ENCODE results near the gene CHIT1.

The CHIT1 gene

GRCh38 chr1:203274603-203275381, 45.3 kb upstream of the CHIT1 start:
- H3K4me3 ChIP-seq (ENCODE audit: low read depth, low read length) = peak overlapping the region; percentile 49; the same call in 1 of the 2 replicates
- TF ChIP-seq CTCF (IDR thresholded peaks at IDR 0.05; ENCODE audit: low read depth, low read length, missing control alignments) = no peak

GRCh38 chr1:203273869-203274602, 44.6 kb upstream of the CHIT1 start:
- no peak for TF ChIP-seq CTCF (IDR thresholded peaks at IDR 0.05; ENCODE audit: low read depth, low read length, missing control alignments)
- DNase-seq (ENCODE audit: low read depth) = no peak
- H3K4me3 ChIP-seq (ENCODE audit: low read depth, low read length) = peak overlapping the region; percentile 49

More at GRCh38 chr1:203274603-203275381, 45.3 kb upstream of the CHIT1 start:
- DNase-seq (ENCODE audit: low read depth) = no peak

GRCh38 chr1:203273206-203273868, 43.9 kb upstream of the CHIT1 start:
- peak overlapping the region; percentile 49 for H3K4me3 ChIP-seq (ENCODE audit: low read depth, low read length)
- DNase-seq (ENCODE audit: low read depth) = peak; percentile 72
- TF ChIP-seq CTCF (IDR thresholded peaks at IDR 0.05; ENCODE audit: low read depth, low read length, missing control alignments) = peak; percentile 96

GRCh38 chr1:203272633-203273205, 43.2 kb upstream of the CHIT1 start:
- no peak for TF ChIP-seq CTCF (IDR thresholded peaks at IDR 0.05; ENCODE audit: low read depth, low read length, missing control alignments)

GRCh38 chr1:203271962-203272632, 42.6 kb upstream of the CHIT1 start:
- no peak for DNase-seq (ENCODE audit: low read depth)
- H3K4me3 ChIP-seq (ENCODE audit: low read depth, low read length) = no peak overlapping the region
- no peak for TF ChIP-seq CTCF (IDR thresholded peaks at IDR 0.05; ENCODE audit: low read depth, low read length, missing control alignments)

More at GRCh38 chr1:203272633-203273205, 43.2 kb upstream of the CHIT1 start:
- no peak for DNase-seq (ENCODE audit: low read depth)
- no peak overlapping the region; the same call in 1 of the 2 replicates for H3K4me3 ChIP-seq (ENCODE audit: low read depth, low read length)

- no peak overlapping the region for H3K4me3 ChIP-seq (ENCODE audit: low read depth, low read length)
- no peak for TF ChIP-seq CTCF (IDR thresholded peaks at IDR 0.05; ENCODE audit: low read depth, low read length, missing control alignments)
- no peak for DNase-seq (ENCODE audit: low read depth)
Measured at GRCh38 chr1:203271018-203271743, 41.7 kb upstream of the CHIT1 start.

Data from GM12864 (cell line).